ENCODE data around the gene TMEM145.

DNA sequence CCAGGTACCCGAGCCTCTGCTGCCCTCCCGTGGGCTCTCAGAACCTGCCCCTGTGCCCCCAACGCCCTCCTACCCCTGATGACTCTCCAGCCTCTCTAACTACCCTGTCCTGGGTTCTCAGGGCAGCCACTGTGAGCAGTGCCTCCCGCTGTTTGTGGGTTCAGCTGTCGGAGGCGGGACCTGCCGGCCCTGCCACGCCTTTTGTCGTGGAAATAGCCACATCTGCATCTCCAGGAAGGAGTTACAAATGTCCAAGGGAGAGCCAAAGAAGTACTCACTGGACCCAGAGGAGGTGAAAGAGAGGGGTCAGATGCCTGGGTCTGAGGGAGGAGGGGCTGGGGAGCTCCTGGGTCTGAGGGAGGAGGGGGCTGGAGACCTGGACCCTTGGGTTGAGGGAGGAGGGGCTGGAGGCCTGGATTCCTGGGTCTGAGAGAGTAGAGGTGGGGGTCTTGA lies 57.0 kb downstream of the TMEM145 start:
- TF ChIP-seq, protein P1, sequence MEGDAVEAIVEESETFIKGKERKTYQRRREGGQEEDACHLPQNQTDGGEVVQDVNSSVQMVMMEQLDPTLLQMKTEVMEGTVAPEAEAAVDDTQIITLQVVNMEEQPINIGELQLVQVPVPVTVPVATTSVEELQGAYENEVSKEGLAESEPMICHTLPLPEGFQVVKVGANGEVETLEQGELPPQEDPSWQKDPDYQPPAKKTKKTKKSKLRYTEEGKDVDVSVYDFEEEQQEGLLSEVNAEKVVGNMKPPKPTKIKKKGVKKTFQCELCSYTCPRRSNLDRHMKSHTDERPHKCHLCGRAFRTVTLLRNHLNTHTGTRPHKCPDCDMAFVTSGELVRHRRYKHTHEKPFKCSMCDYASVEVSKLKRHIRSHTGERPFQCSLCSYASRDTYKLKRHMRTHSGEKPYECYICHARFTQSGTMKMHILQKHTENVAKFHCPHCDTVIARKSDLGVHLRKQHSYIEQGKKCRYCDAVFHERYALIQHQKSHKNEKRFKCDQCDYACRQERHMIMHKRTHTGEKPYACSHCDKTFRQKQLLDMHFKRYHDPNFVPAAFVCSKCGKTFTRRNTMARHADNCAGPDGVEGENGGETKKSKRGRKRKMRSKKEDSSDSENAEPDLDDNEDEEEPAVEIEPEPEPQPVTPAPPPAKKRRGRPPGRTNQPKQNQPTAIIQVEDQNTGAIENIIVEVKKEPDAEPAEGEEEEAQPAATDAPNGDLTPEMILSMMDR (IDR thresholded peaks at IDR 0.05 in 2 of 3, conservative IDR thresholded peaks at IDR 0.05 in 1 of 3; ENCODE audit: insufficient read depth in 2 of 3, low read depth in 1 of 3, low read length in 3 of 3), result 0 out of 6 replicates have a peak, but pooled peaks of 1 of the 3 experiments have one; percentile 6
- TF ChIP-seq NR4A1 (CRISPR knock-in tag; IDR thresholded peaks at IDR 0.05) (no peak), NR4A1 (tag; IDR thresholded peaks at IDR 0.05) (no peak), SIX5 (IDR thresholded peaks at IDR 0.05; ENCODE audit: borderline replicate concordance in 1 of 2, insufficient read depth in 1 of 2, low read depth in 1 of 2, low read length in 2 of 2) (no peak), SMARCA4 (IDR thresholded peaks at IDR 0.05) (no peak)

Measured in K562 (cell line).